OCI-LY1 (cell line): ENCODE measurements around the gene SUCO.

Experiments
- EZH2 ChIP-seq: fragments of 200-600 bp; sonication (generic), shearing (Covaris generic); IDR thresholded peaks from 2 replicates; pipeline ENCODE4 v1.8.0; 2017; ENCODE audit warnings: borderline replicate concordance, mixed run types, mild to moderate bottlenecking, antibody characterized with exemption, low read length, moderate library complexity, mixed read lengths
- TF ChIP-seq, protein P1 (sequence below): fragments of 200-600 bp; sonication (generic), shearing (Covaris generic); IDR thresholded peaks from 2 replicates; pipeline ENCODE4 v1.5.1; 2017; ENCODE audit warnings: mild to moderate bottlenecking, antibody characterized with exemption, low read length, moderate library complexity, mixed read lengths

GRCh38 chr1:172638885-172639831, 106.2 kb downstream of the SUCO start:
- TF ChIP-seq, protein P1, sequence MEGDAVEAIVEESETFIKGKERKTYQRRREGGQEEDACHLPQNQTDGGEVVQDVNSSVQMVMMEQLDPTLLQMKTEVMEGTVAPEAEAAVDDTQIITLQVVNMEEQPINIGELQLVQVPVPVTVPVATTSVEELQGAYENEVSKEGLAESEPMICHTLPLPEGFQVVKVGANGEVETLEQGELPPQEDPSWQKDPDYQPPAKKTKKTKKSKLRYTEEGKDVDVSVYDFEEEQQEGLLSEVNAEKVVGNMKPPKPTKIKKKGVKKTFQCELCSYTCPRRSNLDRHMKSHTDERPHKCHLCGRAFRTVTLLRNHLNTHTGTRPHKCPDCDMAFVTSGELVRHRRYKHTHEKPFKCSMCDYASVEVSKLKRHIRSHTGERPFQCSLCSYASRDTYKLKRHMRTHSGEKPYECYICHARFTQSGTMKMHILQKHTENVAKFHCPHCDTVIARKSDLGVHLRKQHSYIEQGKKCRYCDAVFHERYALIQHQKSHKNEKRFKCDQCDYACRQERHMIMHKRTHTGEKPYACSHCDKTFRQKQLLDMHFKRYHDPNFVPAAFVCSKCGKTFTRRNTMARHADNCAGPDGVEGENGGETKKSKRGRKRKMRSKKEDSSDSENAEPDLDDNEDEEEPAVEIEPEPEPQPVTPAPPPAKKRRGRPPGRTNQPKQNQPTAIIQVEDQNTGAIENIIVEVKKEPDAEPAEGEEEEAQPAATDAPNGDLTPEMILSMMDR = no peak
- TF ChIP-seq EZH2 = no peak
